Measurements from ENCODE around the gene KLB. TPM values are rescaled to one million over a fixed set of nuclear protein-coding genes. Genes with fewer than 3 reads are reported as not detected.

KLB gene
- total RNA-seq, 3 donors from 2014 or later = not detected

DNA sequence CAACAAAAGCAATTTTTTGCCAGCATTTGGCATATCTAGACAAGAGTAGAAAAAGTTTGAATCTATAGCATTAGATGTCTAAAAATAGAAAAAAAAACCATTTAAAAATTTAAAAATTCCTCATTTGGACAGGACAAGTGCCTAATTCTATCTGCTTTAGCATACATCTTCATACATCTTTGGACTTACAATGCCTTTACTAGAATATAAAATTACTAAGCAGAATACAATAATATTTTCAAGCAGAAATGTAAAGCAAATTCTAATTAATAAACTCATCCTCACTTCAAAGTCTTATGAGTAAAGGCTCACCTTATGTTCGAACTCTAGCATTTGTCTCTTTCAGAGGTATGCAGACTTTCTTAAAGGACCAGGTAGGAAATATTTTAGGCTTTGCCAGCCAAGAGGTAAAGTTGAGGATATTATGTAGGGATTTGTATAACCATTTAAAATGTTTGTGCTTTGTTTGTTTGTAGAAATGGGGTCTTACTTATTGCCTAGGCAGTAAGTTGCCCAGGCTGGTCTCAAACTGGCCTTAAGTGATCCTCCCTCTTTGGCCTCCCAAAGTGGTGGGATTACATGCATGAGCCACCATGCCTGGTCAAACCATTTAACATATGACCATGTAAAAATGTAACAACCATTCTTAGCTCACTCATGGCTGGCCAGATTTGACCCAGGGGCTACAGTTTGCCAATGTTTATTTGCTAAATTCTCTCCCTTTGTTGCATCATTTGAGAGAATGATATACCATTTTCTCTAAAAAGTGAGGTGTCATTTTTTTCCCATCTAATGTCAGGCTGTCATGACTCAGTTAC lies 91.4 kb downstream of the KLB start:
- Mint-ChIP-seq H3K4me3 (no peak overlapping the region), H3K27me3 (ENCODE audit: low read depth) (no peaks in the 10 kb centered on the region), H3K36me3 (ENCODE audit: insufficient read depth) (peaks cover 15% of the 10 kb centered on the region), H3K4me1 (ENCODE audit: low read depth) (no peaks in the 10 kb centered on the region), H3K9me3 (no peaks in the 10 kb centered on the region)
- ATAC-seq (no peak), DNase-seq (no peak)

GRCh38 chr4:39498727-39499020 lies 91.9 kb downstream of the KLB start:
- Mint-ChIP-seq H3K4me1 (ENCODE audit: low read depth) (no peaks in the 10 kb centered on the region), H3K27me3 (ENCODE audit: low read depth) (no peaks in the 10 kb centered on the region), H3K36me3 (ENCODE audit: insufficient read depth) (peaks cover 20% of the 10 kb centered on the region), H3K4me3 (no peak overlapping the region), H3K9me3 (no peaks in the 10 kb centered on the region)
- ATAC-seq (no peak), DNase-seq (no peak)

Other genes with a start within 250 kb of the KLB start
- 10 to 100 TPM in 2 of 3 donors, 1 to 10 TPM in 1; 9.3 to 13.4 (median 10.0) TPM for gene WDR19, start 224.4 kb upstream of the KLB start, total RNA-seq
- gene RFC1, start 40.6 kb upstream of the KLB start, total RNA-seq = 10 to 100 TPM; 62.0 to 70.6 (median 69.9) TPM
- 1,000 to 10,000 TPM; 2,182 to 2,398 (median 2,351) TPM for gene RPL9, start 52.0 kb downstream of the KLB start, total RNA-seq
- gene LIAS, start 52.1 kb downstream of the KLB start, total RNA-seq = 10 to 100 TPM; 36.2 to 38.7 (median 36.5) TPM
- gene UGDH, start 120.5 kb downstream of the KLB start, total RNA-seq = 10 to 100 TPM; 21.6 to 26.2 (median 23.2) TPM
- gene SMIM14, start 231.9 kb downstream of the KLB start, total RNA-seq = 1 to 10 TPM in 1 of 3 donors, under 1 TPM in 2; 0.51 to 1.6 (median 0.98) TPM

All from activated T-cell treated with anti-CD3 and anti-CD28 coated beads, Interleukin-2, amount 50 U/mL, for 4 hours (primary cell).